ENCODE measurements around the gene LBX1. TPM values are rescaled to one million over a fixed set of nuclear protein-coding genes. Genes with fewer than 3 reads are reported as not detected.

The LBX1 gene
- polyA plus RNA-seq, 2 of the 4 experiments (the other 2 are of a cell fraction): not detected

- POLR2A ChIA-PET: no interaction called here
- peak overlapping the region; percentile 36 for H3K4me3 ChIP-seq
- H3K4me1 ChIP-seq: 0 out of 3 replicates have a peak, but pooled peaks cover 4% of the 10 kb centered on the region
- H3K4me2 ChIP-seq: peak overlapping the region; percentile 88
- FAIRE-seq (no peak), DNase-seq (ENCODE audit: low read depth in 1 of 2, low spot score in 1 of 2) (peak; percentile 71 to 72), ATAC-seq (peak; percentile 65 to 78)
- peak overlapping the region in 1 of 2 experiments; percentile 53; a peak in 3 of 6 replicates for H3K27ac ChIP-seq
- H3K9me3 ChIP-seq: no peaks in the 10 kb centered on the region
- CTCF ChIA-PET: interaction anchor here (0.7 to 10.0 kb wide), 19 partner anchors 8 to 563 kb away, joined by 3 to 253 read pairs (median 4); no protein-coding TSS in a partner anchor
- 29% methylated on average over 51 of the region's 68 CpGs for WGBS (ENCODE audit: missing lambda C conversion rate)
- TF ChIP-seq E2F6 (IDR thresholded peaks at IDR 0.05; ENCODE audit: borderline replicate concordance, low read depth) (no peak), CHD4 (IDR thresholded peaks at IDR 0.05; ENCODE audit: borderline replicate concordance) (no peak), NR3C1 (IDR thresholded peaks at IDR 0.05) (no peak), ESRRA (IDR thresholded peaks at IDR 0.05; ENCODE audit: borderline replicate concordance, low read length) (no peak), CBX2 (IDR thresholded peaks at IDR 0.05; ENCODE audit: borderline replicate concordance, low read depth) (no peak), PHF8 (IDR thresholded peaks at IDR 0.05; ENCODE audit: borderline replicate concordance, low read depth) (no peak), RARB (CRISPR knock-in tag; IDR thresholded peaks at IDR 0.05) (no peak), FOXS1 (CRISPR knock-in tag; IDR thresholded peaks at IDR 0.05) (no peak), MYC (IDR thresholded peaks at IDR 0.05; ENCODE audit: borderline replicate concordance, low read length) (no peak), KDM5A (IDR thresholded peaks at IDR 0.05) (no peak), EHMT2 (IDR thresholded peaks at IDR 0.05; ENCODE audit: low read depth) (no peak), JUN (IDR thresholded peaks at IDR 0.05) (no peak), PBX3 (IDR thresholded peaks at IDR 0.05) (no peak), EP300 (IDR thresholded peaks at IDR 0.05) (no peak), SREBF2 (IDR thresholded peaks at IDR 0.05) (no peak), SMC3 (IDR thresholded peaks at IDR 0.05) (peak; percentile 35; the same call in 2 of the 3 replicates), CHD2 (IDR thresholded peaks at IDR 0.05; ENCODE audit: low read length, partially characterized antibody) (no peak), MAFK (IDR thresholded peaks at IDR 0.05; ENCODE audit: partially characterized antibody) (no peak), HOXA7 (CRISPR knock-in tag; IDR thresholded peaks at IDR 0.05) (no peak), ZSCAN20 (CRISPR knock-in tag; IDR thresholded peaks at IDR 0.05) (no peak), ZFP36 (IDR thresholded peaks at IDR 0.05; ENCODE audit: borderline replicate concordance, partially characterized antibody) (no peak), RCOR1 (IDR thresholded peaks at IDR 0.05; ENCODE audit: low read depth, low read length) (no peak), TP53 (CRISPR knock-in tag; IDR thresholded peaks at IDR 0.05) (no peak), RAD21 (conservative IDR thresholded peaks at IDR 0.05 in 1 of 2, IDR thresholded peaks at IDR 0.05 in 1 of 2) (peak; percentile 15 to 25; a peak in 1 of 5 replicates), HES2 (IDR thresholded peaks at IDR 0.05) (no peak), EHF (CRISPR knock-in tag; IDR thresholded peaks at IDR 0.05) (no peak), BHLHE40 (IDR thresholded peaks at IDR 0.05; ENCODE audit: low read depth, low read length) (no peak), RNF2 (IDR thresholded peaks at IDR 0.05; ENCODE audit: borderline replicate concordance, low read depth) (no peak), CEBPB (IDR thresholded peaks at IDR 0.05) (no peak), NPAS2 (CRISPR knock-in tag; IDR thresholded peaks at IDR 0.05; ENCODE audit: borderline replicate concordance) (no peak), GATA3 (IDR thresholded peaks at IDR 0.05; ENCODE audit: borderline replicate concordance) (no peak), RFX5 (IDR thresholded peaks at IDR 0.05) (peak; percentile 88), CBX8 (IDR thresholded peaks at IDR 0.05) (no peak), HDAC2 (IDR thresholded peaks at IDR 0.05) (no peak), NFE2L2 (conservative IDR thresholded peaks at IDR 0.05; ENCODE audit: low read length) (no peak), POLR2AphosphoS2 (conservative IDR thresholded peaks at IDR 0.05; ENCODE audit: low read length) (no peak)
- TF ChIP-seq, protein P1, sequence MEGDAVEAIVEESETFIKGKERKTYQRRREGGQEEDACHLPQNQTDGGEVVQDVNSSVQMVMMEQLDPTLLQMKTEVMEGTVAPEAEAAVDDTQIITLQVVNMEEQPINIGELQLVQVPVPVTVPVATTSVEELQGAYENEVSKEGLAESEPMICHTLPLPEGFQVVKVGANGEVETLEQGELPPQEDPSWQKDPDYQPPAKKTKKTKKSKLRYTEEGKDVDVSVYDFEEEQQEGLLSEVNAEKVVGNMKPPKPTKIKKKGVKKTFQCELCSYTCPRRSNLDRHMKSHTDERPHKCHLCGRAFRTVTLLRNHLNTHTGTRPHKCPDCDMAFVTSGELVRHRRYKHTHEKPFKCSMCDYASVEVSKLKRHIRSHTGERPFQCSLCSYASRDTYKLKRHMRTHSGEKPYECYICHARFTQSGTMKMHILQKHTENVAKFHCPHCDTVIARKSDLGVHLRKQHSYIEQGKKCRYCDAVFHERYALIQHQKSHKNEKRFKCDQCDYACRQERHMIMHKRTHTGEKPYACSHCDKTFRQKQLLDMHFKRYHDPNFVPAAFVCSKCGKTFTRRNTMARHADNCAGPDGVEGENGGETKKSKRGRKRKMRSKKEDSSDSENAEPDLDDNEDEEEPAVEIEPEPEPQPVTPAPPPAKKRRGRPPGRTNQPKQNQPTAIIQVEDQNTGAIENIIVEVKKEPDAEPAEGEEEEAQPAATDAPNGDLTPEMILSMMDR (IDR thresholded peaks at IDR 0.05): peak; percentile 60
- TF ChIP-seq, protein P2, sequence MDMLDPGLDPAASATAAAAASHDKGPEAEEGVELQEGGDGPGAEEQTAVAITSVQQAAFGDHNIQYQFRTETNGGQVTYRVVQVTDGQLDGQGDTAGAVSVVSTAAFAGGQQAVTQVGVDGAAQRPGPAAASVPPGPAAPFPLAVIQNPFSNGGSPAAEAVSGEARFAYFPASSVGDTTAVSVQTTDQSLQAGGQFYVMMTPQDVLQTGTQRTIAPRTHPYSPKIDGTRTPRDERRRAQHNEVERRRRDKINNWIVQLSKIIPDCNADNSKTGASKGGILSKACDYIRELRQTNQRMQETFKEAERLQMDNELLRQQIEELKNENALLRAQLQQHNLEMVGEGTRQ (IDR thresholded peaks at IDR 0.05): no peak
Observed at GRCh38 chr10:101217450-101218281, 11.6 kb downstream of the LBX1 start.

Data from A549 (cell line).